HG03469 (cell line): ENCODE results near the gene ERBB4.

Experiments used
- ATAC-seq: cut with Tn5 transposase; IDR thresholded peaks from one replicate; pipeline ENCODE4 v1.9.1; 2021; ENCODE audit warnings: mild to moderate bottlenecking, moderate library complexity, moderate number of reproducible peaks; ENCODE audit not compliant: unreplicated experiment

Gene ERBB4

DNA sequence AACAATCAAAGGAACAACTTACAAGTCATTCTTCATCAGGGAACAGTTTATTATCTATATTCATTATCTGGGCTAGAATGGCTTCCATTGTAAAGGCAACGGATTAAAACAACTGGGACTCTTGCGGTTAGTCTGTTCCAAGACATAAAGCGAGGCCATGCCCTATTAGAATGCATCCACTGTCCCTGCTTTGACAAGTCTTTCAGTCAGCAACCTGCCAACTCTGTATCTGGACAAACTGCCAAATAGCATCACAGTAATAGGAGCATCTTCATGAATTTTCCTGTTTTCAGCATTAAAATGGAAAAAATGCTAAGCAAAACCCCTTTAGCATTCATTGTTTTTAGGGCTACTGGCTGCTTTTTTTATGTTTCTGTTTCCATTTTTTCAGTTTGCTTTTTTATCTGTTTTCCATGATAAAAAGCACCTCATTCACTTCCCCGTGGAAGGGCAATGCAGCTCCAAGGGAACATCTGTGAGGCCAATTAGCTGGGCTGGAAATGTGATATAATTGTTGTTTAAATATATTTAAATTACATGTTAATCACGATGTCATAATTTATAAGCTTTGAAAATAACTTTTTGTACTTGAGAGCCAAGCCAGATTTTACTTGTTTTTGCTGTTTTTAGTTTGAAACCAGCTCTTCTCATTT lies 1147.9 kb downstream of the ERBB4 start:
- no peak for ATAC-seq

GRCh38 chr2:211387734-211388133 lies 1150.9 kb downstream of the ERBB4 start:
- ATAC-seq: no peak

GRCh38 chr2:211380041-211380440 lies 1158.6 kb downstream of the ERBB4 start:
- no peak for ATAC-seq

DNA sequence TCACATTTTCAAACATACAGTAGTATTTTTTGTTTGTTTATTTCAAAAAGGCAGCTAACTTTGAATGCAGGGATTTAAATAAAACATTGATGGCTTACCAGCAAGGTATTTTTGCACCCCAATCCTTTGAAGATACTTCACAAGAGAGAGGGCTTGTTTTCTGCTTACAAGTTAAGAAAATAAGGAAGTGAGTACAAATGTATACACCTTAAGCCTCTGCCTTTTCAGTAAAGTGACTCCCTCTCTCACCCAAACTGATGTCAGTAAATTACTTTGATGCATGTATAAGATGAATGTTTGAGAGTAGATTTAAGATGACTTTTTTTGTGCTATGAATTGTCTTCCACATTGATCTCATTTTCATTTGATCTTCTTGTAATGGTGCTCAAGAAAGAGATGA lies 1162.2 kb downstream of the ERBB4 start:
- peak; percentile 38 for ATAC-seq

DNA sequence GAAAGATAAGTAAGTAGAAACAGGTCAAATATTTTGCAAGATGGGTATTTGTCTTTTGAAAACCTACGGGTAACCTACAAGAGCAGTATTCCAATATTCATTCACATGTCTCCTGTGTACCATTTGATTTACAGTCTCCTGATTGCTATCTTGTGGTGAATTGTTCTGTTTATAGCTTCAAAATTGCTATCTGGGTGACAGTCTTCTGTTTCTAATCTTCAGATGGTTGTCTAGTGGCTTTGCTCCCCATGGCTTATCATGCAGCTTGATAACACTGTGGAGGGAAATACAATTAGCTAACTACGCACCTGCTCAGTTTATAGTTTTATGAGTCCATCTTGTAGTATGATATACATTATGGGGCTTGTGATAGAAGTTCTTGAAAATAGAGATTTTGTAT lies 1165.4 kb downstream of the ERBB4 start:
- no peak for ATAC-seq

GRCh38 chr2:211371465-211371864 lies 1167.1 kb downstream of the ERBB4 start:
- no peak for ATAC-seq

GRCh38 chr2:211368467-211368866 lies 1170.1 kb downstream of the ERBB4 start:
- no peak for ATAC-seq

GRCh38 chr2:211367711-211368110 lies 1170.9 kb downstream of the ERBB4 start:
- ATAC-seq: peak; percentile 97

DNA sequence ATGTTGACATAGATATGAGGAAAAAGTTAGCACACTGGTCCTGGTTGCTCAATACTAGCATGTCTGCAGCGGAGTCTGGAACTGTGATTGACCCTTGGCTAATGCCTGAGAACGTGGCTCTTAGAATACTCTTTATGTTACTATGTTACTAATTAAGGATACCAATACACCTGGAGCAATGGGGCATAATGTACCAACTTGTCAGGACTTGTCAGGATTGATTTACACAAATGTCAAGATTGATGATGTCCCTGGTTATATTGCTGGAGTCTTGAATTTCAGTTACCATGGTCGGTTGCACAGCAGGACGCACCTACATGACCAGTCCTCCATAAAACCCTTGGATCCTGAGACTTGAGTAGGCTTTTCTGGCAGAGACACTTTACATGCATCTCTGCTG lies 1171.3 kb downstream of the ERBB4 start:
- no peak for ATAC-seq

DNA sequence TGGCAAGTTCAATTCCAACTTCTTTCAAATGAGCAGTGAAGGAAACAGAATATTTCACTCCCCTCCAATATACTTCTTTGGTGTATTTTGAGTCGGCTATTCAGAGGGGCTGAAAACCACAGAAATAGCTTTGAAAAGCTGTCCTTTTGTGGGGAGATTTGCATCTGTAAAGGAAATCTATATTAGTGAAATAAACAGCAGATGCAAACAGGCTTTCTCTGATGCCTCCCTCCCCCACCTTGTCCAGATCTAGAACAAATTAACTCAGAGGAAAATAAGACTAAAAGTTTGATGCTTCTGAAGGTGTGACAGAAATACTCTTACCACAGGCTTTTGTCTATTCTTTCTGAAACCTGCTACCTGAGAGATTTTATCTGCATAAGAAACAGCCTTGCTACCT lies 1173.7 kb downstream of the ERBB4 start:
- ATAC-seq: no peak

GRCh38 chr2:211361383-211361782 lies 1177.2 kb downstream of the ERBB4 start:
- ATAC-seq: no peak

DNA sequence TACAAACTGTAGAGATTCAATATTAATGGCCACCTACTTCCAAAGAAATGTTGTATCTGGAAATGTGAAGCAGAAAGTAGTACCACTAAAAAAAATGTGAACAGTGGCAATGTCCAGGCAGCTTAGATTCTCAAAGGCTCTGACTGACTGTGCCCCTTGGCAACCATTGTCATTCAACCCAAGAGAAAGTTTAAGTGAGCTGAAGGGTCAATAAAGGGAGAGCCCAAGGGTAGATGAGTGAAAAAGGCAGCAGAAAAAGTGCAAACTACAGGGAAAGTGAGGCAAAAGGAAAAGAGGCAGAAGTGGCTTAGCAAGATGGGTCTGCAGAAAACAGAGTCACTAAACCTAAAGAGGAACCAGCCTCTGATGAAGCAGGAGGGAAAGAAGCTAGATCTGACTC lies 1179.3 kb downstream of the ERBB4 start:
- no peak for ATAC-seq

GRCh38 chr2:211358504-211358903 lies 1180.1 kb downstream of the ERBB4 start:
- no peak for ATAC-seq

- no peak for ATAC-seq
Measured at GRCh38 chr2:211354481-211354880, 1184.1 kb downstream of the ERBB4 start.

DNA sequence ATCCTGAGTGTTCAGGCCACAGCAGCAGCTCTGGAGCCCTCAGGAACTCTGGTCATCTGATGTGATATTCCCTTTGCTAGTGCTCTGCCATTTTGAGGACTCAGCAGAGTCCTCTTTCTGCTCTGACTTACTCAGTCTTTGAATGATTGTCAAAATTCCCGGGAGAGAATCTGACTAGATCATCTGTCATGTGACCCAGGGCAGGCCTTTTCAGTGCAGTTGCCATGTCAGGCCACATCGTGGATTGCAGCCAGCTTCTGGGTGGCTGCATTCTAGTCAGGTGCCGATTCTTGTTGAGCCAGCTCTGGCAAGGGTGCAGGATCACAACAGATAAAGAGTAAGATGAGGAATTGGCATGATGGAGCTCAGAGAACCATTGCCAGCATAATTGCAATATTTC lies 1186.6 kb downstream of the ERBB4 start:
- no peak for ATAC-seq

GRCh38 chr2:211349031-211349430 lies 1189.6 kb downstream of the ERBB4 start:
- ATAC-seq: no peak

- no peak for ATAC-seq
Measured at GRCh38 chr2:211347328-211347727, 1191.3 kb downstream of the ERBB4 start.

GRCh38 chr2:211344289-211344688 lies 1194.3 kb downstream of the ERBB4 start:
- ATAC-seq: no peak

DNA sequence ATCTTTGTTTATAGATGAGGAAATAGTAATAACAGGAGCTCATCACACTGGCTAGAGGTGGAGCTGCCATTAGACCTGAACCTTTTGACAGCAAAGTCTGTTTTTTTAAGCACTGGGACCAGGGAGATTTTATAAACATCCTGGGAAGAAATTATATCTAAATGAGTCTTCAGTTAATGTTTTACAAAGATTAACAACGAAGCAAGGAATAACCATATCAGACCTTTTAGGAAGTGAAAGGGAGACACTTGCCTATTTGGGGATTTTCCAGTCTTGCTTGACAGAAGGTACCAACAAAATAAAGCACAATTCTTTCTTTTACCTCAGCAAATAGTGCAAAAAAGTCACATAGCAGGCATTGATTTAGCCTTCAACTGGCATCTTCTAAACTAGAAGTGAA lies 1205.2 kb downstream of the ERBB4 start:
- no peak for ATAC-seq

DNA sequence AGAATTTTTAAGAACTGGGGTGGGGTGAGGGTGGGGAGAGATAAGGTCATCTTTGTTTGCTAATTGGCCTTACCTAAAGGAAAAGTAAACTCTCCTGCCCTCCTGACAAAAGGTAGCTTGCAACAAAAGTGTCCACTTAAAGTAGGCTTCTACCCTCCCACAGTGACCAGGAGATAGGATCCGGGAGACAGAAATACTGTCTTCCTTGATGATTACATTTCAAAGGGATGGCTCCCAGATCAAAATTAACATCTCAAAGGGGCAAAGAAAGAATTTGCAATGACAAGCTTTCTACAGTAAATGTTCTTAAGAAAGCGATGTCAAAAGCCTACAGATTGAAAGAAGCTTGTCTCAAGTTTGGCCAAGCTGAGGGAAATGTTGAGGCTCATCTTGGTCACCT lies 1206.9 kb downstream of the ERBB4 start:
- ATAC-seq: no peak

GRCh38 chr2:211329882-211330281 lies 1208.7 kb downstream of the ERBB4 start:
- ATAC-seq: no peak

DNA sequence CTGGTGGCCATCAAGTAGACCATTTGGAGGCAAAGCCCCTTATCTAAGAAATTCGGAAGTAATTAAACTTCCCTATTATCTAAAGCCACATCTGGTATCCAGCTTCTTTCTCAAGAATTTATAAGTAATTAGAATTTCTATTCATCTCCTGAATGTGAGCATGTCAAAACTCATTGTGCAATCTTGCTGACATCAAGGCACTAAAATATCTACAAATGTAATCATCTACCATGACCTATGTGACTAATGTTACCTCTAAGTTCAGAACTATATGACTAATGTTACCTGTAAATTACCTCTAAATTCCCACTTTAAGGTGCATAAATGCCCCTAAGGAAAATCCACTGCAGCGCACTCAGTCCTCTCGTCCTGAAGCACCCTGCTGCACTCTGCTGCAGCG lies 1209.2 kb downstream of the ERBB4 start:
- ATAC-seq: no peak

DNA sequence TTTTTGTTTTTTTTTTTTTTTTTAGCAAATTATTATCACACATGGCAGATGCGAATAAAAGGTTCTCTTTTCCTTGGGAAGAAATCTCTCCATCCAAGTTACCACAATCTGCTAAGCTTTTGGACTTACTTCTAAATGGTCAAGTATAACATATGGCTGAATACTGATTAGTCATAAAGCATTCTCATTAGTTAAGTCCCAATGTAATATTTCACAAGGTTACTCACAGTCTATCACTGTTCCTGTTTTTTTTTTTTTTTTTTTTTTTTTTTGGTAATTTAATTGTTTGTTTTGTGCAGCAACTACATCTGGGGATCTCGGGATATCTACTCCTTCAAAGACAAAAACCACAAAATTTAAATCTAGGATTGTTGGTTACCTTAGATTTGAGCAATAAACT lies 1210.5 kb downstream of the ERBB4 start:
- ATAC-seq: no peak
